ENCODE measurements around the gene C17orf67. TPM values are rescaled to one million over a fixed set of nuclear protein-coding genes. Genes with fewer than 3 reads are reported as not detected.

Gene C17orf67
- total RNA-seq, 6 experiments from 2014 or later = 0.31 to 1.1 (median 0.78) TPM

DNA sequence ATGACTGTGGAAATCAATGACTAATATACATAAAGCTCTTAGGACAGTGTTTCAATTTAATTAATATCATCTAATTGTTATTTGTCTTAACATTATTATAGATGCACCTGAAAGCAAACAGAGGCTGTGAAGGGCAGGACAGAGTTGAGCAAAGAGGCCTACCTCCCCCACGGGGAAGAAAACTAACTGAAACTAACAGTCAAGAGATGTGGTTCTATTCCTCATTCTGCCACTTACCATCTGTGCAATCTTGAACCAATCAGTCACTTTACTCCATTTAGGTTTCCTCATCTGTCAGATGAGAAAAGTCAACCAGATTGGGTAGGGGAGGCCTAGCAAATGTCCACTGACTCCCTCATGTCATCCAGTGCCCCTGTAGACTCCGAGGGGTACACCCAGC lies 59.1 kb downstream of the C17orf67 start:
- H3K4me1 ChIP-seq = no peaks in the 10 kb centered on the region
- H3K9me3 ChIP-seq = no peaks in the 10 kb centered on the region
- ATAC-seq (no peak), DNase-seq (no peak)
- 31% methylated on average over 2 of the region's 2 CpGs for WGBS (ENCODE audit: insufficient coverage, low coverage, low lambda C conversion rate, missing lambda C conversion rate)
- TF ChIP-seq, protein P1, sequence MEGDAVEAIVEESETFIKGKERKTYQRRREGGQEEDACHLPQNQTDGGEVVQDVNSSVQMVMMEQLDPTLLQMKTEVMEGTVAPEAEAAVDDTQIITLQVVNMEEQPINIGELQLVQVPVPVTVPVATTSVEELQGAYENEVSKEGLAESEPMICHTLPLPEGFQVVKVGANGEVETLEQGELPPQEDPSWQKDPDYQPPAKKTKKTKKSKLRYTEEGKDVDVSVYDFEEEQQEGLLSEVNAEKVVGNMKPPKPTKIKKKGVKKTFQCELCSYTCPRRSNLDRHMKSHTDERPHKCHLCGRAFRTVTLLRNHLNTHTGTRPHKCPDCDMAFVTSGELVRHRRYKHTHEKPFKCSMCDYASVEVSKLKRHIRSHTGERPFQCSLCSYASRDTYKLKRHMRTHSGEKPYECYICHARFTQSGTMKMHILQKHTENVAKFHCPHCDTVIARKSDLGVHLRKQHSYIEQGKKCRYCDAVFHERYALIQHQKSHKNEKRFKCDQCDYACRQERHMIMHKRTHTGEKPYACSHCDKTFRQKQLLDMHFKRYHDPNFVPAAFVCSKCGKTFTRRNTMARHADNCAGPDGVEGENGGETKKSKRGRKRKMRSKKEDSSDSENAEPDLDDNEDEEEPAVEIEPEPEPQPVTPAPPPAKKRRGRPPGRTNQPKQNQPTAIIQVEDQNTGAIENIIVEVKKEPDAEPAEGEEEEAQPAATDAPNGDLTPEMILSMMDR (IDR thresholded peaks at IDR 0.05) = no peak
- no peak for TF ChIP-seq POLR2A (IDR thresholded peaks at IDR 0.05)
- no peaks in the 10 kb centered on the region for H3K36me3 ChIP-seq
- H3K4me3 ChIP-seq = no peak overlapping the region
- H3K27ac ChIP-seq = no peak overlapping the region
- intact Hi-C loops (cut with DNase I) = no loop called here
- H3K27me3 ChIP-seq = no peaks in the 10 kb centered on the region

- no peaks in the 10 kb centered on the region for H3K9me3 ChIP-seq
- H3K36me3 ChIP-seq = no peaks in the 10 kb centered on the region
- no peaks in the 10 kb centered on the region for H3K27me3 ChIP-seq
- intact Hi-C loops (cut with DNase I) = no loop called here
- no peaks in the 10 kb centered on the region for H3K4me1 ChIP-seq
- no peak overlapping the region for H3K27ac ChIP-seq
- no peak for TF ChIP-seq POLR2A (IDR thresholded peaks at IDR 0.05)
- TF ChIP-seq, protein P1 (IDR thresholded peaks at IDR 0.05) = no peak
- WGBS (ENCODE audit: insufficient coverage, low coverage, low lambda C conversion rate, missing lambda C conversion rate) = 32% methylated on average over 2 of the region's 3 CpGs
- ATAC-seq (no peak), DNase-seq (no peak)
- H3K4me3 ChIP-seq = no peak overlapping the region
These were observed 60.6 kb downstream of the C17orf67 start for GRCh38 chr17:56773124-56773523.

DNA sequence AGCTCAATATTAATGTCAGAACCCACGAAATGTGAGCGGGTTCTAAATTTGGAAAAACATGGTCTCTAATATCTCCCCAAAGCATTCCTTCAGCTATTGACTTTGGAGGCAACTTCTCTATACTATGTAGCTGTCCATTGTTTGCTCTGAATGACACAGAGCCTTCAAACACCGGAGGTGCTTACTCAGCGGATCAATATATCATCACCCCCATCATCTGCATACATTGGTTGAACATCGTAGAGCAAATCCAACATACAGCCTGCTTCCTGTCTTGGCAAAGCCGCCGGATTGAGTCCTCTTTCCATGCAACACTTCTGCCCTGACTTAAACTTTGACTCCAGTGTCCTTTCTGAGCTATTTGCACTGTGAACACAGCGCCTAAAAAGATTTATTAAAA lies 61.3 kb downstream of the C17orf67 start:
- TF ChIP-seq POLR2A (IDR thresholded peaks at IDR 0.05) = no peak
- 14% methylated on average over 8 of the region's 8 CpGs for WGBS (ENCODE audit: insufficient coverage, low coverage, low lambda C conversion rate, missing lambda C conversion rate)
- H3K27me3 ChIP-seq = no peaks in the 10 kb centered on the region
- H3K4me1 ChIP-seq = no peaks in the 10 kb centered on the region
- H3K4me3 ChIP-seq = no peak overlapping the region
- DNase-seq (no peak), ATAC-seq (no peak)
- intact Hi-C loops (cut with DNase I) = no loop called here
- no peaks in the 10 kb centered on the region for H3K36me3 ChIP-seq
- H3K9me3 ChIP-seq = no peaks in the 10 kb centered on the region
- H3K27ac ChIP-seq = no peak overlapping the region

DNA sequence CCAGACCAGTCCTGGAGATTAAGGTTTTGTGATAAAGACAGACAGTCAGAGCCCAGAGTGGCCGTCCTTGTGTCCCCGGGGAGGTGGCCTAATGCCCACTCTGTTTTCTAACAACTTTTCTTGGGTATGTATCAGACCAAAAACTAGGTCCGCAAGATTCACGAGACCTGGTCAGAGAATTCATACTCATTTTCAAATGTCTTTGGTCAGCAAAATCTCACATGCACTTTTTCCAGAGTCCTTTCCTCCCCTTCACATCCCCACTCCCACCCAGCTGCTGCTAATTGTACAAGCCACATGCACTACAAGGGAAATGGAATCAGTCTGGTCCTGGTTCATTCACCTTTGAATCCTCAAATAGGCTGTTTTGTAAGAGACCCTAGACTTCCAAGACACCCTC lies 61.7 kb downstream of the C17orf67 start:
- DNase-seq (no peak), ATAC-seq (no peak)
- Histone ChIP-seq H3K4me1 (no peaks in the 10 kb centered on the region), H3K27ac (no peak overlapping the region), H3K4me3 (no peak overlapping the region), H3K36me3 (no peaks in the 10 kb centered on the region), H3K27me3 (no peaks in the 10 kb centered on the region), H3K9me3 (no peaks in the 10 kb centered on the region)
- intact Hi-C loops (cut with DNase I) = no loop called here
- no peak for TF ChIP-seq POLR2A (IDR thresholded peaks at IDR 0.05)
- TF ChIP-seq, protein P1 (IDR thresholded peaks at IDR 0.05) = no peak
- 76% methylated on average over 4 of the region's 4 CpGs for WGBS (ENCODE audit: insufficient coverage, low coverage, low lambda C conversion rate, missing lambda C conversion rate)

GRCh38 chr17:56771563-56771962 lies 62.2 kb downstream of the C17orf67 start:
- H3K36me3 ChIP-seq = no peaks in the 10 kb centered on the region
- H3K9me3 ChIP-seq = no peaks in the 10 kb centered on the region
- ATAC-seq (no peak), DNase-seq (no peak)
- no peaks in the 10 kb centered on the region for H3K27me3 ChIP-seq
- no peak overlapping the region for H3K27ac ChIP-seq
- WGBS (ENCODE audit: insufficient coverage, low coverage, low lambda C conversion rate, missing lambda C conversion rate) = 75% methylated on average over 1 of the region's 2 CpGs
- H3K4me3 ChIP-seq = no peak overlapping the region
- intact Hi-C loops (cut with DNase I) = no loop called here
- H3K4me1 ChIP-seq = no peaks in the 10 kb centered on the region
- no peak for TF ChIP-seq POLR2A (IDR thresholded peaks at IDR 0.05)
- TF ChIP-seq, protein P1 (IDR thresholded peaks at IDR 0.05) = no peak
